GM18873 (cell line): ENCODE results near the gene TNKS1BP1.
"Not testable (repeated sequence)": the region's sequence is repeated elsewhere in the genome, so short reads cannot be mapped to it uniquely, and the experiment has no call there.

ENCODE experiments used
- ATAC-seq: cut with Tn5 transposase; IDR thresholded peaks from one replicate; pipeline ENCODE4 v1.9.1; 2021; ENCODE audit warnings: mild to moderate bottlenecking, moderate library complexity, moderate number of reproducible peaks; ENCODE audit not compliant: unreplicated experiment, low FRiP score

The TNKS1BP1 gene

GRCh38 chr11:57301711-57302423 is 22.9 kb downstream of the TNKS1BP1 start:
- ATAC-seq: no peak

GRCh38 chr11:57300785-57301184 is 24.0 kb downstream of the TNKS1BP1 start:
- ATAC-seq: no peak

- ATAC-seq: no peak
These were observed 25.5 kb downstream of the TNKS1BP1 start for GRCh38 chr11:57299150-57299737.

- ATAC-seq: no peak
These were observed 27.5 kb downstream of the TNKS1BP1 start for GRCh38 chr11:57297221-57297620.

- not testable (repeated sequence) for ATAC-seq
These were observed 28.5 kb downstream of the TNKS1BP1 start for GRCh38 chr11:57296205-57296604.

GRCh38 chr11:57294225-57295131 is 30.3 kb downstream of the TNKS1BP1 start:
- no peak for ATAC-seq

GRCh38 chr11:57290288-57290687 is 34.5 kb downstream of the TNKS1BP1 start:
- no peak for ATAC-seq

- ATAC-seq: no peak
These were observed 35.8 kb downstream of the TNKS1BP1 start for GRCh38 chr11:57288771-57289579.

GRCh38 chr11:57287884-57288283 is 36.9 kb downstream of the TNKS1BP1 start:
- ATAC-seq: no peak

- ATAC-seq: no peak
These were observed 41.3 kb downstream of the TNKS1BP1 start for GRCh38 chr11:57283231-57283990.

GRCh38 chr11:57281546-57281945 is 43.2 kb downstream of the TNKS1BP1 start:
- not testable (repeated sequence) for ATAC-seq

- ATAC-seq: no peak
These were observed 45.6 kb downstream of the TNKS1BP1 start for GRCh38 chr11:57279116-57279515.

GRCh38 chr11:57278721-57279095 is 46.0 kb downstream of the TNKS1BP1 start:
- ATAC-seq: no peak

GRCh38 chr11:57277845-57278720 is 46.7 kb downstream of the TNKS1BP1 start:
- no peak for ATAC-seq

GRCh38 chr11:57276971-57277675 is 47.6 kb downstream of the TNKS1BP1 start:
- ATAC-seq: no peak

GRCh38 chr11:57276169-57276970 is 48.4 kb downstream of the TNKS1BP1 start:
- no peak for ATAC-seq

- ATAC-seq: no peak
These were observed 49.2 kb downstream of the TNKS1BP1 start for GRCh38 chr11:57275582-57275981.
